GM06990 (cell line): ENCODE data around the gene DOLK.
A peak's percentile ranks its signal among the peaks of the same experiment; 100 is the strongest.

Experiments used
- DNase-seq: peaks from one replicate; pipeline ENCODE4 v3.0.0-alpha.2; 2011; ENCODE audit not compliant: insufficient read length; ENCODE audit errors: extremely low read depth
- H3K27me3 ChIP-seq: replicated peaks from 2 replicates; pipeline ENCODE4 v1.6.0; 2011; ENCODE audit warnings: low read length; ENCODE audit not compliant: control insufficient read depth, insufficient read depth
- H3K36me3 ChIP-seq: 2 replicates; pipeline ENCODE4 v1.5.1; 2011; ENCODE audit warnings: low read length; ENCODE audit not compliant: control insufficient read depth, insufficient read depth
- H3K4me3 ChIP-seq: replicated peaks from 2 replicates; pipeline ENCODE4 v1.5.1; 2011; ENCODE audit warnings: low read depth, mild to moderate bottlenecking, control low read depth, low read length
- CTCF ChIP-seq: IDR thresholded peaks from 2 replicates; pipeline ENCODE4 v1.5.1; 2011; ENCODE audit warnings: low read length, control low read depth, mild to moderate bottlenecking, inconsistent platforms; ENCODE audit not compliant: insufficient read depth, poor library complexity, severe bottlenecking

Gene DOLK

GRCh38 chr9:128902351-128903078, 44.9 kb downstream of the DOLK start:
- peak; percentile 76 for DNase-seq
- Histone ChIP-seq H3K4me3 (peak overlapping the region; percentile 11; the same call in 1 of the 2 replicates), H3K36me3 (peaks cover 4% of the 10 kb centered on the region), H3K27me3 (no peaks in the 10 kb centered on the region)
- no peak for TF ChIP-seq CTCF

GRCh38 chr9:128901822-128902221, 45.6 kb downstream of the DOLK start:
- no peak for DNase-seq
- no peak for TF ChIP-seq CTCF
- H3K36me3 ChIP-seq, result peaks cover 2% of the 10 kb centered on the region
- no peak overlapping the region for H3K4me3 ChIP-seq
- H3K27me3 ChIP-seq, result no peaks in the 10 kb centered on the region

GRCh38 chr9:128901379-128901778, 46.0 kb downstream of the DOLK start:
- no peak for DNase-seq
- Histone ChIP-seq H3K27me3 (no peaks in the 10 kb centered on the region), H3K36me3 (peaks cover 2% of the 10 kb centered on the region), H3K4me3 (no peak overlapping the region)
- no peak for TF ChIP-seq CTCF

- H3K27me3 ChIP-seq, result no peaks in the 10 kb centered on the region
- peaks cover 4% of the 10 kb centered on the region for H3K36me3 ChIP-seq
- DNase-seq, result no peak
- TF ChIP-seq CTCF, result no peak
- H3K4me3 ChIP-seq, result no peak overlapping the region
Measured at GRCh38 chr9:128899566-128900322, 47.7 kb downstream of the DOLK start.

- Histone ChIP-seq H3K27me3 (no peaks in the 10 kb centered on the region), H3K36me3 (peaks cover 4% of the 10 kb centered on the region), H3K4me3 (no peak overlapping the region)
- no peak for TF ChIP-seq CTCF
- DNase-seq, result no peak
Measured at GRCh38 chr9:128898845-128899565, 48.4 kb downstream of the DOLK start.
